ENCODE measurements around the gene KCNG2. TPM values are rescaled to one million over a fixed set of nuclear protein-coding genes. Genes with fewer than 3 reads are reported as not detected.

The KCNG2 gene
- total and polyA plus RNA-seq, 10 of the 15 experiments (the other 5 are each of a cell fraction or from before 2014, with no cell fraction given): 0.20 to 0.23 TPM; not detected in 8

DNA sequence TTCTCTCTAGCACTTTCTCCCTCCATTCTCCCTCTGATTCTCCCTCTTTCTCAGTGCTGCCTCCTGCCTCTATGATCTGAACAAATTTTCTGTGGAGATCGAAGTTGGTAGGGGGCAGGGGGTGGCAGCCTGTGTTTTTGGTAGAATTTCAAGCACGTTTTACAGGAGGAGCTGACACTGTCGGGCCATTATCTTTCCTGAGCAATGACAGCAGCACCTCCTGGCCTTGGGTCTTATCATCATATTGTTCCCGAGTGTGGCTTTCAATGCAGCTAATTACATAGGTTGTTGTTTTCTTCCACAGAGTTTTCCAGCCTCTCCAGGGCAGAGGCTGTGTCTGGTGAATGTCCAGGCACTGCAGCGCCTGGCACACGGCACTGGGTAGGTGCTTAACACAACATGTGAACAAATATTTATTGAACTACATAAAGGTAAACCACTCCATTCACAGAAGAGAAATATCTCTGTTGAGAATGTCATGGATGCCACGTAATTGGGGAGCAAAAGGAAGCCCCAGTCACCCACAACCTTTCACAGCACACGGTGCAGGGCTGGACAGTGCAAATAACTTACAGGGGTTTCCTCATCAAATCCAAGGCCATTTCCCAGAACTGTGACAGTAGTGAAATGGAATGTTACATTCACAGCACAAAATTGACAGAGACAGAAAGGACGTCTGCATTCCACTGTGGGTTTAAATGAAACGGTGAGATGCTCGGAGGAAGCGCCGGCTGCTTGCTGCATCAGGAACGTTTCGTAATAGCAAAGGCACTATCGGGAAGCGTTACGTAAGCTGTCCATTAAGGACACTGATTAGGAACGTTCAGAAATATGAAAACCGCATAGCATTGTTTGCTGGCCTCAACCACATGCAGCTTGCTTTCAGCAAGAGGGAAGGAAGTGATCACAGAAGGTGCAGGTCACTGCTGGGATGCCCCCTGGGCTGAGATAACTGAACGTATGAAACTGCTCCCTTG is 6.5 kb upstream of the KCNG2 start (continued):
- TF ChIP-seq E4F1 (IDR thresholded peaks at IDR 0.05; ENCODE audit: borderline replicate concordance, partially characterized antibody): no peak

DNA sequence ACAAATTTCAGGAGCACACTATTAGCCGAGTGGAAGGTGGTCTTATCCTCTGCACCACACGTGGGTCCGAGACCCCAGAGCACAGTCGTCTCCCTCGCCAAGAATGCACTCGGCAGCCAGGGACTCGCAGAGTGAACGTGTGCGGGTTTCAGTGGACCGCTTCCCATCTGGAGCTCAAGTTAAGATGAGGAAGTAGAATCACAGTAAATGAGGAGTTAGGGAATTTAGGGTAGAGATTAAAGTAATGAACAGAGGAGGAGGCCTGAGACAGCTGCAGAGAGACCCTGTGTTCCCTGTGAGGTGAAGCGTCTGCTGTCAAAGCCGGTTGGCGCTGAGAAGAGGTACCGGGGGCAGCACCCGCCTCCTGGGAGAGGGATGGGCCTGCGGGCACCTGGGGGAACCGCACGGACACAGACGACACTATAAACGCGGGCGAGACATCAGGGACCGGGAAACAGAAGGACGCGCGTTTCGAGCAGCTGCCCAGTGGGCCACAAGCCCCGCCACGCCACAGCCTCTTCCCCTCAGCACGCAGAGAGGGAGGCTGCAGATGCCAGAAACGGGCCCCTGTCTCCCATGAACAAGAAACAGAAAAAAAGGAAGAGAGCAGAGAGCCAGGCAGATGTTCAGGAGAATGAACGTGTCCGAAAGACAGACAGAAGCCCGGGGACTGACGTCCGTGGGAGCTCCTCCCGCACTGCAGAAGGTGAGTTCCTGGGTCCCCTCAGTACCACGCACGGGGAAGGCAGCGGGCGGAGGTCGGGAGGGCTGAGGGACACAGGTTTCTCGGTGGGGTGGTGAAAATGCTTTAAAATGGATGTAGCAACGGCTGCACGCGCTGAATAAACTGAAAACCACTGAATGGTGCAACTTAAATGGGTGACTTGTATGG is 5.4 kb upstream of the KCNG2 start:
- Histone ChIP-seq H3K4me1 (ENCODE audit: control insufficient read depth, insufficient read depth, low read length) (no peaks in the 10 kb centered on the region), H3K27ac (ENCODE audit: control insufficient read depth, insufficient read depth) (no peak overlapping the region), H3K4me2 (ENCODE audit: control insufficient read depth, insufficient read depth) (no peak overlapping the region), H3K79me2 (ENCODE audit: control insufficient read depth, insufficient read depth, low read length) (no peaks in the 10 kb centered on the region), H2AFZ (ENCODE audit: control insufficient read depth, low read depth, low read length) (no peak overlapping the region), H3K27me3 (replicated peaks in 1 of 2; ENCODE audit: control insufficient read depth in 2 of 2, insufficient read depth in 2 of 2, low read length in 1 of 2) (peaks cover 0 to 4% of the 10 kb centered on the region in 2 experiments; a peak in 3 of 4 replicates), H3K9me3 (replicated peaks; ENCODE audit: control insufficient read depth, insufficient read depth, low read length) (no peaks in the 10 kb centered on the region; the same call in 2 of the 3 replicates), H3K36me3 (ENCODE audit: control insufficient read depth in 2 of 2, insufficient read depth in 2 of 2, low read length in 1 of 2) (no peaks in the 10 kb centered on the region), H3K9ac (ENCODE audit: control insufficient read depth, insufficient read depth, low read length) (no peak overlapping the region), H3K4me3 (no peak overlapping the region), H4K20me1 (ENCODE audit: control insufficient read depth, insufficient read depth) (no peaks in the 10 kb centered on the region)
- in situ Hi-C loops (cut with MboI): no loop called here
- intact Hi-C loops (cut with micrococcal nuclease; ENCODE audit: unreplicated experiment): loop anchor here (10.0 kb wide), 1 partner anchor 192 kb away; the partner anchor contains the start of gene TXNL4A
- no TSS peak for BruUV-seq (replicated peaks)
- ChIA-PET RAD21 (ENCODE audit: unreplicated experiment) (no interaction called here), SMC1A (ENCODE audit: uncharacterized antibody, unreplicated experiment) (interaction anchor here (0.6 kb wide), 1 partner anchor 701 kb away, joined by 3 read pairs; no protein-coding TSS in a partner anchor), CTCF (interaction anchor here (1.0 kb wide), 1 partner anchor 171 kb away, joined by 3 read pairs; no protein-coding TSS in a partner anchor), POLR2A (no interaction called here)
- WGBS (ENCODE audit: insufficient coverage, insufficient replicate concordance, low lambda C conversion rate, missing lambda C conversion rate): 59% methylated on average over 46 of the region's 46 CpGs
- DNase-seq (ENCODE audit: low read depth, low spot score) (no peak), ATAC-seq (no peak), FAIRE-seq (no peak)
- TF ChIP-seq CEBPZ (IDR thresholded peaks at IDR 0.05; ENCODE audit: low read depth, low read length) (no peak), POLR2AphosphoS5 (IDR thresholded peaks at IDR 0.05; ENCODE audit: low read length) (no peak), ZNF687 (IDR thresholded peaks at IDR 0.05) (no peak), ATF7 (IDR thresholded peaks at IDR 0.05; ENCODE audit: low read depth) (no peak), NR2F1 (conservative IDR thresholded peaks at IDR 0.05) (no peak), NR2C1 (IDR thresholded peaks at IDR 0.05) (no peak)

Measured in GM12878 (cell line).